HG02884 (cell line): ENCODE results near the gene KPNA5.

Experiments
- ATAC-seq: cut with Tn5 transposase; IDR thresholded peaks from one replicate; pipeline ENCODE4 v1.9.1; 2021; ENCODE audit warnings: mild to moderate bottlenecking, moderate library complexity; ENCODE audit not compliant: unreplicated experiment

KPNA5 gene

DNA sequence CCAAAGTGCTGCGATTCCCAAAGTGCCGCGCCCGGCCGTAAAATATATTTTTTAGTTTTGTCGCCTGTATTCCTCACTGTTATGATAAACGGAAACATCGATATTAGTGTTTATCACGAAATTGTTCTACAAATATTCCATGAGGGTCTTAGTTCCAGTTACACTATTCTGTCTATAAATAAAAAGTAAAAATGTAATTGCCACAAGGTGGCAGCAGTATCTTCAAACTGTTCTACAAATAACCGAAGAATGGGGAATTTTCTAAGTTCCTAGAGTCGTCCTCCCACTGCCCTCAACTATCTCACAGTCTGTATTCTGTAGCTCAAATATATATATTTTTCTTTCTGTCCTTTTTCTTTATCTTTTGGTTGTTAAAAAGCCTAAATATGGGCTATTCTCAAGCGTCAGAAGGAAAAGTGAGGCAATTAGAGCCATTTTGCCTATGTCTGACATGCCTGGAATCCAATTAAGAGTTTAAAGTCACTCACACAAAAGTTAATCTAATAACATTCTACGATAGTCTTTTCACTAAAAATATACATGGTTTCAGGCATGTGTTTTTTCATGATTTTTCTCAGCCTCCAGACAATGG lies 98.7 kb downstream of the KPNA5 start:
- no peak for ATAC-seq

DNA sequence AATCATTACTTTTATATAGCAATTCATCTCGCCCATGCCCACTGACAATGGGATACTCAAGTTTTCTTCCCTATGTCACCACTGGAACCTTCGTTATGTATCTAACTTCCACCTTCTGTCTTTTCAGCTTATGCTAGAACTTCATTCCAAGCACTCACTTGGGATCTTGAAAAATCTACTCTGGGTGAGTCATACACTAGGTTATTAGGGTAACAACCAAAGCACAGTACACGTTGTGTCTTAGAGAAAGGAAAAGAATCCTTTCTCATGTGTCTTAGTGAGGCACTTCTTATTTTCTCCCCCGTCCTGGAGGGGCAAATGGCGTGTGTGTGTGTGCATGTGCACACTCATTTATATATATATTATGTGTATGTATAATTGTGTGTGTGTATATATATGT lies 102.8 kb downstream of the KPNA5 start:
- ATAC-seq = no peak
